ENCODE results near the gene MMP11.
A peak's percentile ranks its signal among the peaks of the same experiment; 100 is the strongest.

MMP11 gene

GRCh38 chr22:23796461-23796860 lies 23.8 kb downstream of the MMP11 start:
- DNase-seq (ENCODE audit: extremely low spot score, insufficient read length, low read depth) = no peak

GRCh38 chr22:23800297-23801237 lies 27.9 kb downstream of the MMP11 start:
- DNase-seq (ENCODE audit: extremely low spot score, insufficient read length, low read depth) = peak; percentile 61
- peak; percentile 97 for FAIRE-seq

More at GRCh38 chr22:23796461-23796860, 23.8 kb downstream of the MMP11 start:
- no peak for FAIRE-seq

GRCh38 chr22:23801238-23801821 lies 28.7 kb downstream of the MMP11 start:
- FAIRE-seq (no peak), DNase-seq (ENCODE audit: extremely low spot score, insufficient read length, low read depth) (no peak)

GRCh38 chr22:23801886-23802377 lies 29.3 kb downstream of the MMP11 start:
- FAIRE-seq = no peak

GRCh38 chr22:23803001-23803819 lies 30.6 kb downstream of the MMP11 start:
- DNase-seq (ENCODE audit: extremely low spot score, insufficient read length, low read depth) = no peak
- peak; percentile 63 for FAIRE-seq

More at GRCh38 chr22:23801886-23802377, 29.3 kb downstream of the MMP11 start:
- DNase-seq (ENCODE audit: extremely low spot score, insufficient read length, low read depth) = no peak

- FAIRE-seq (no peak), DNase-seq (ENCODE audit: extremely low spot score, insufficient read length, low read depth) (no peak)
These were observed 32.2 kb downstream of the MMP11 start for GRCh38 chr22:23804781-23805291.

- no peak for FAIRE-seq
- no peak for DNase-seq (ENCODE audit: extremely low spot score, insufficient read length, low read depth)
These were observed 34.2 kb downstream of the MMP11 start for GRCh38 chr22:23806837-23807236.

GRCh38 chr22:23812378-23812777 lies 39.7 kb downstream of the MMP11 start:
- no peak for FAIRE-seq

GRCh38 chr22:23815541-23816155 lies 43.0 kb downstream of the MMP11 start:
- FAIRE-seq = no peak
- DNase-seq (ENCODE audit: extremely low spot score, insufficient read length, low read depth) = no peak

More at GRCh38 chr22:23812378-23812777, 39.7 kb downstream of the MMP11 start:
- no peak for DNase-seq (ENCODE audit: extremely low spot score, insufficient read length, low read depth)

- no peak for FAIRE-seq
- DNase-seq (ENCODE audit: extremely low spot score, insufficient read length, low read depth) = no peak
These were observed 43.7 kb downstream of the MMP11 start for GRCh38 chr22:23816156-23816976.

GRCh38 chr22:23817146-23817545 lies 44.5 kb downstream of the MMP11 start:
- FAIRE-seq = no peak
- DNase-seq (ENCODE audit: extremely low spot score, insufficient read length, low read depth) = no peak

- DNase-seq (ENCODE audit: extremely low spot score, insufficient read length, low read depth) (no peak), FAIRE-seq (no peak)
These were observed 45.9 kb downstream of the MMP11 start for GRCh38 chr22:23818541-23818940.

GRCh38 chr22:23820748-23821211 lies 48.1 kb downstream of the MMP11 start:
- peak; percentile 36 for FAIRE-seq
- no peak for DNase-seq (ENCODE audit: extremely low spot score, insufficient read length, low read depth)

- FAIRE-seq (no peak), DNase-seq (ENCODE audit: extremely low spot score, insufficient read length, low read depth) (no peak)
These were observed 49.5 kb downstream of the MMP11 start for GRCh38 chr22:23822101-23822671.

GRCh38 chr22:23823331-23823791 lies 50.7 kb downstream of the MMP11 start:
- DNase-seq (ENCODE audit: extremely low spot score, insufficient read length, low read depth) (no peak), FAIRE-seq (no peak)

GRCh38 chr22:23824476-23825245 lies 52.0 kb downstream of the MMP11 start:
- FAIRE-seq (no peak), DNase-seq (ENCODE audit: extremely low spot score, insufficient read length, low read depth) (no peak)

- FAIRE-seq (no peak), DNase-seq (ENCODE audit: extremely low spot score, insufficient read length, low read depth) (no peak)
These were observed 52.7 kb downstream of the MMP11 start for GRCh38 chr22:23825246-23825905.
